HL-60/S4 treated with phorbol 12-myristate 13-acetate at 8.2 ng/mL for 4 days and 3 days (cell line): ENCODE measurements around the gene RHBDL3.
"Not testable (repeated sequence)": the region's sequence is repeated elsewhere in the genome, so short reads cannot be mapped to it uniquely, and the experiment has no call there.

Source experiments
- in situ Hi-C: fragments of 300-500 bp; cut with MboI; formaldehyde crosslinking; loops from 2 replicates; pipeline ENCODE4 v1.15.0; 2022; ENCODE audit warnings: low sequenced_read_pairs

The RHBDL3 gene

DNA sequence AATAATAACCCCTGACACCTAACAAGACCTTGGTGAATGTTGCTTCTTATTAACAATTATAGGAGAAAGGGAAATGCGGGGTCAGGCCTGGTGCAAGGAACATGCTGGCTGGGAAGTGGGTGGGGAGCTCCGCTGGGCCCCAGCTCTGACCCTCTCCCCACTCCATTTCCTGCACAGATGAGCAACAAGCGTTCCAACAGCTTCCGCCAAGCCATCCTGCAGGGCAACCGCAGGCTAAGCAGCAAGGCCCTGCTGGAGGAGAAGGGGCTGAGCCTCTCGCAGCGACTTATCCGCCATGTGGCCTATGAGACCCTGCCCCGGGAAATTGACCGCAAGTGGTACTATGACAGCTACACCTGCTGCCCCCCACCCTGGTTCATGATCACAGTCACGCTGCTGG lies 23.0 kb downstream of the RHBDL3 start:
- in situ Hi-C loops, result no loop called here

DNA sequence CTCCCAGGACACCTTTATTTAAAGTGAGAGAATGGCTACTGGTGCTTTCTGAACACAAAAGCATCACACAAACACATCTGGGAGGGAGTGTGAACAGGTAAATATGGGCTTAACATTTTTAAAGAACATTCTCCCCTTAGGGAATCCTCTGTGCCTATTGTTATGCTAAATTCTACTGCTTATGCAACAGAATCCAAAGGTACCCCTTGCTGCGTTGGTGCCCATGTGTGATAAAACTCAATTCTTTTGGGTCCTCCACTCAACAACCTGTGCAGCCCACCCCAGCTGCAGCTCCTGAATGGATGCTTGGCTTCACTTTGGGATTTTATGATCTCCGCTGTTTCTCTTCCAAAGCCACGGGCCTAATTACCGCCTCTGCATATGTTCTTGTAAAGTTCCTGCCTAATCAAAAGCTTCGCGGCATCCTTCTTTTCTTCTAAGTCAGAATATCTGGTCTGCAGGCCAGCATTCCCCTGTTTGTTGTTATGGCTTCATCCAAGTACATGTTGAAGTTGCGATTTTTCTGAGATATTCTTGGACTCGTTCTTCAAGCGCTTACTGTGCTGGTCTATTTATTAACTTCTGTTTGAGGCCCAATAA lies 23.9 kb downstream of the RHBDL3 start:
- in situ Hi-C loops, result no loop called here

DNA sequence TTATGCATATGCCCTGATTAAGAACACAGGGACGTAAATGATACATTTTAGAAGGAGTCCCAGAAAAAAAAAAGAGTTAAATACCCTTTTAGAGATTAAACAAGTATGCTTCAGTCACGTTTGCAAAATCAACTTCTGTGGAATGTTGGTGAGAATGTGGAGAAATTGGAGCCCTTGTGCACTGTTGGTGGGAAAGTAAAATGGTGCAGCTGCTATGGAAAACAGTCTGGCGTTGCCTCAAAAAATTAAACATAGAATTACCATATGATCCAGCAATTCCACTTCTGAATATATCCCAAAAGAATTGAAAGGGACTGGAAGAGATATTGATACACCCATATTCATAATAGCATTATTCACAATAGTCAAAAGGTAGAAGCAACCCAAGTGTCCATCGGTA lies 26.5 kb downstream of the RHBDL3 start:
- in situ Hi-C loops, result no loop called here

DNA sequence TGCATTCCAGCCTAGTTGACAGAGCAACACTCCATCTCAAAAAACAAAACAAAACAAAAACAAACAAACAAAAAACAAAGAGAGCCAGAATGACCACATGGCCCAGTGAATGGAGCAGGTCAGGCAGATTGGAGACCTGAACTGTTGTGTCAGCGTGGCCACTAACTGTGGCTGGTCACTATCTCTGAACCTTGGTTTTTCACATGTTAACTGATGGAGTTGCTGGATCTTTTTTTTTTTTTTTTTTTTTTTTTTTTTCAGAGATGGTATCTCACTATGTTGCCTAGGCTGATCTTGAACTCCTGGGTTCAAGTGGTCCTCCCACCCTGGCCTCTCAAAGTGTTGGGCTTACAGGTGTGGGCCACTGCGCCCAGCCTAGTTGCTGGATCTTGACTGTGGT lies 31.8 kb downstream of the RHBDL3 start:
- in situ Hi-C loops, result no loop called here

DNA sequence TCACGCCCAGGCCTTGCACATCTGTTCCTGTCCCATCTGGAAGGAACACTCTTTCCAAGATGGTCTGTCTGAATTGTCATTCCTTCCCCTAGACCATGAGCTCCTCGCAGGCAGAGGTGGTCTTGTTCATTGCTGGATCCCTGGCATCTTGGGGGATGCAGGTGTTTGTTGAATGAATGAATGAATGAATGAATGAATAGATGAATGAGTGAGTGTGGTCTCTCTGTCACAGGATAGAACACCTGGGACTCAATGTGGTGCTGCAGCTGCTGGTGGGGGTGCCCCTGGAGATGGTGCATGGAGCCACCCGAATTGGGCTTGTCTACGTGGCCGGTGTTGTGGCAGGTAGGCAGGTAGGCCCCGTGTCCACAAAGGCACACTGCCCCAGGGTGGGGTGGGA lies 32.2 kb downstream of the RHBDL3 start:
- in situ Hi-C loops, result no loop called here

DNA sequence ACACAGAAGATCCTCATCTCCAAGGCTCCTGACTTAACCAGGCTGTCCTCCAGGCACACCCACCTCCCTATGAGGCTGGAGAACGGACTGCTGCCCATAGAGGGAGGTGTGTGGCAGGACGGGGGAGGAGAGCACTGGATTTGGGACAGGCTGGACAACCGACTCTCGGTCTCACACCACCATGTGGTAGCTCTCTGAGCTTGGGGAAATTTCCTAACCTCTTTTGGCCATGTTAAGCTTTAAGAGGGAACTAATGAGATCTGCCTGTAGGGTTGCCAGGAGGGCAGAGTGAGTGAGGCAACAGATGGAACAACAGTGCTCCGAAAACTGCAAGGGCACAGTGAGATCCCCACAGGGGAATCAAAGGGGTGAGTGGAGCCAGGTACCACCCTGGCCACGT lies 32.7 kb downstream of the RHBDL3 start:
- in situ Hi-C loops, result no loop called here

DNA sequence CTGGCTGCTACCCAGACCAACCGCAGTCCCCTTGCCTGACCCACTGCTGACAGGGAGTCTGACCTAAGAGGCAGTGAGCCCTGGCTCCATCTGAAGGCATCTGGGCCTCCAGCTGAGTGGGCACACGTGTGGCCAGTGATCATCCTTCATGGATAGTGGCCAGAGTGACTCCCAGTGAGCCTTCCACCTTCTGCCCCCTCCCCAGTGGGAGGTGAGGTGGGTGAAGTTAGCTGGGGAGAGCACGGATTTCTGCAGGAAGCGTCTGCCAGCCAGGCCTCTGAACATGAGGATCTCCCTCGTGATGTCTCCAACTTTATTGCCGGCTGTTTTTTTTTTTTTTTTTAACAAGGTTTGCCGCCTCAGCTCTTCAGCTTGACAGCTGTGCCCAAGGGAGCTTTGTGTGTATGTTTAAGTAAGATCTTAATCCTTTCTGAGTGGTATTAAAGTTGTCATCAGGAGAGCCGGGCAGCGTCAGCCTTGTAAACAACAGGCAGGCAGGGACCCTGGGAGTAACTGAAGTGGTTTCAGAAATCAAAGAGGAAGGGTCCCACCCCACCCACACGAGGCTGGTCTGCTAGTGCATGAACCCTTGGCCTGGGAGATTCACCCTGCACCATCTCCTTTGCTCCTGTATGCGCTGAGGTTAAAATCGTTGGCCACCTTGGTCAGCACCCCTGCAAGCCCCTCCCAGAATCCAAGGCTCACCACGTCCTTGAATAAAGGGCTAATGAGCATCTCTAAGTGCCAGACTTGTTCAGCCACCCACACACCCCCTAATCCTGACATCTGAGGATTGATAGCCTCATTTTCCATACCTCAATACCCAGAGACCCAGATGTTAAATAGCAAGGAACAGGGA lies 33.3 kb downstream of the RHBDL3 start:
- in situ Hi-C loops, result no loop called here

DNA sequence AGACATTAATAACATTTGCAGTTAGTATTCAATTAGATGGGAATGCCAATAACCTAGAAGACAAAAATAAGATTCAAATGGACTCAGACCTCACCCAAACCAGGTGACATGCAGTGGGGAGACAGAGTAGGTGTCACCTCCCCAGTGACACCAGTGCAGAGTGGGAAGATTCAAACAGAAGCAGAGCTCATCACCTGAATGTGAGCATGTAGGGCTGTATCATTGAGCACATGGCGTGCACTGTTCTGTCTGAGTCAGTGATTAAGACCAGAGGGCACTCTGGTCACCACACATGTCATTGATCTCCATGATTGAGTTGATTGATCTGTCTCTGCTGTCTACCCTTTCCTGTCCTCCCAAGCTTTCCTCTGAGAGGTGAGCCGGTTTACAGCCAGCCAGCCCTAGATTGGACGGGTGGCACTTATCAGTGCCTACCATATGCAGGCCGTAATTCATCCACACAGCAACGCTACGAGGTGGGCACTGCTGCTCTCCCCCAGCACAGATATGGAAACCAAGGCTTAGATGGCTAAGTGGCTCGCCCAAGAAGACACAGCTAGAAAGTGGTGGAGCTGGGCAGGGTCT lies 34.0 kb downstream of the RHBDL3 start:
- in situ Hi-C loops, result no loop called here

DNA sequence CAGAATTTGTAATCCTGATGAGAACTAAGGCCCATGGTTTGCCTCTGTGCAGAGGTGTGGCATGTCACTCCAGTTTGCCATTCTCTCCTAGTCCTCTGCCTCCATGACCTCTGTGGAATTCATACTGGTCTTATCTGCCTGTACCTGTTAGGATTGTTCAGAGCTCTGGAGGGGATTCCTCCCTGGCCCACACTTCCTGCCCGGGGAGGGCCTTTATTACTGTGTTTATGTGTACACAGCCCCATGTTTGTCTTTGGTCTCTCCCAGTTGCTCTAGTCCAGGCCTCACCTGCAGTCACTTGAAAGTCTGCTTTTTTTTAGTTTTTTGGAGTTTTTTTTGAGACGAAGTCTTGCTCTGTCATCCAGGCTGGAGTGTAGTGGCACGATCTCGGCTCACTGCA lies 36.4 kb downstream of the RHBDL3 start:
- in situ Hi-C loops, result no loop called here

DNA sequence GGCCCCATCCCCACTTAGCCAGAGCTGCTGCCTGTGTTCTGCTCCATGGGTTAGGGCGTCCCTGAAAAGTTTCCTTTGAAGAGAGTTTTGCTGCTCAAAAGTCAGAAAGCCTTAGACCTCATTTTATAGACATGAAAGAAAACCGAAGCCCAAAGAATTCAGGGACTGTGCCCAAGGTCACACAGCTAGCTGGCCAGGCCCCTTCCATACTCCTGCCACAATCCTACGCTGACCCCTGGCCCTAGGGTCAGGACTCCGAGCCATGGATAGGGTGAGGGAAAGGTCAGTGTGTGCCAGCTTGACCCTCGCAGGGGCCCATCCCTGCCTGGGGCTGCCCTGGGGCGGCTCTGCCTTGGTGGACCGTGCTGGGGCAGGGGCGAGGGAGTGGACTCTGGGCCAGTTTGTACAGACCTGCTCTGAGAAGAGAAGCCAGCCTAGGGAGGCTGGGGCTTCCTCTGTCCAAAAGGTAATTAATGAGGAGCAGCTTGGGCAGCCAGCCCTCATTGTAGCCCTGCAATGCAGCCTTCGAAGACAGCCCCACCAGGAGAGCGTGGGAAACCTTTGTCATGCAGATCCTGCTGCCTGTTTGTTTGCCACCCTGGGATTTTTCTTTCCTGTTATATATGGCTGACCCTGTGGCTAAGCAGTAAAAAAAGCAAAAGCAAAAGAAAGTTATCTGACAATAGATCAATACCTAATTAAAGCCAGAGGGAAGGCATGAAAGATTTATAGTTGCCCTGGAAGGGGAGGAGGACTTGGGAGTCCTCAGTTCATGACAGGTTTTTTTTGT lies 37.4 kb downstream of the RHBDL3 start:
- in situ Hi-C loops, result no loop called here

DNA sequence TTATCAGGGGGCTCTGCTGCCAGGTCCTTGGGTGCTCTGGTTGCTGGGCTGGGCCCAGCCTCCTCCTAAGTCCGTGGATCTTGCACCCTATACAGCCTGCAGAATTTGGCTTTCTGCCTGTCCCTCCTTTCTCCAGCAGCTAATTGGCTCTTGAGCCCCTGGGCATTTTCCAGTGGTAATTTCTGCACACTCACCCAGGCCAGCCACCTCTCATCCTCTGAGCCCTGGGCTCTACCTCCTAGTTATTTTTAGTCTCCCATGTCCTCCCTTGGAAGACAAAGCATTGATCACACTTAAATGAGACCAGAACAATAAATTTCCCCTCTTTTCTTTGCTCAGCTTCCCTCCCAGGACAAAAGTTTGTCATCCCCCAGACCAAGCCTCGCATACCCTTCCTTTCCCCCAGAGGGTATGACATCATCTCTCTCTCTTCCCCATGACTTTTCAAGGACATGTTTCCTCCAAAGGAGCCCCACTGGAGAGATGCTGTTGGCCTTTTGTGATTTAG lies 38.2 kb downstream of the RHBDL3 start:
- in situ Hi-C loops, result no loop called here

DNA sequence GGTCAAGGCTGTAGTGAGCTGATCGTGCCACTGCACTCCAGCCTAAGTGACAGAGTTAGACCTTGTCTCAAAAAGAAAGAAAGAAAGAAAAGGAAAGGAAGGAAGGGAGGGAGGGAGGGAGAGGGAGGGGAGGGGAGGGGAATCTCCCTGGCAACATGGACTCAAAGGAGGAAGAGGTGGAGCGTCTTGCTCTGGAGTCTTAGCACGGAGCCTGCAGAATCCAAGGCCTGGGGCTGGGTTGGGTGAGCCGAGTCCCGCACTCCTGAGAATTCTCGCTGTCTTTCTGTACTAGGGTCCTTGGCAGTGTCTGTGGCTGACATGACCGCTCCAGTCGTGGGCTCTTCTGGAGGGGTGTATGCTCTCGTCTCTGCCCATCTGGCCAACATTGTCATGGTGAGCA lies 39.4 kb downstream of the RHBDL3 start:
- in situ Hi-C loops, result no loop called here

DNA sequence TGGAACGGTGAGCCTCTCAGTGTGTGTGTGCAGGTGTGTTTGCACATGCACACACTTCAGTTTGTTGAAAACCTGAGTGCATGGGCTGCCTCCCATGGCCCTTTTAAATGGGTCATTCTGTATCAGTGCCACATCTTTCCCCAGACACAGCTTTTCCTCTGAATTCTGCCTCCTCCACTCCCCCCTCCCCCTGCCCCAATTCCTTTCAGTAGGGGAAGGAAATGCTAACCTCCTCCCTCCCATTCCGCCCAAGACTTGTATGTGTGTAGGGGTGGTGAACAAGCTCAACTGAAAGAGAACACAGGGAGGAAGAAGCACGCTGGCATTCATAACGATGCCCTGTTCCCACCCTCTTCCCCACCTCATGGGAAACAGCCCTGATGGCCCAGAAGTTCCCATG lies 42.0 kb downstream of the RHBDL3 start:
- in situ Hi-C loops, result no loop called here

DNA sequence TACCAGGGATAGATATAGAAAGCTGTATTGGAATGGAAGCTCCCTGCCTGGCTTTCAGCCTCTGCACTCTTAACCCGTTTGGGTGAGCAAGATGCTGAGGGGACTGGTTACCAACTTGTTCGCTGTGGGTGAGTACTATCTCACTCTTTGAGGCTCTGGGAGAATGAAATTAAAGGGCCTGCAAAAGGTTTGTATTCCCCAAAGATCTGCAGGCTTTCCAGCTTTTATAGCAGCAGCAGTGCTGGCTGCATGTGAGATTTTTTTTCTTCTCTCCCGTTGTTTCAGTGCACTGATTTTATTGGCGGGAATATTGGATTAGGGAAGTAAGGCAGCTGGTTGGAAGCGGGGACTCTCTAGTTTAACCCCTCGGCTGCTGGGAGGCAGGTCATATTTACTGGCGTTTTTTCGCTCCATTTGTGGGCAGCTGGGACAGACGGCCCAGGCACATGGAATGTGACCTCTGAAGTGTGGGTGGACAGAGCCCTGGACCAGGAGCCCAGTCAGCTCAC lies 45.5 kb downstream of the RHBDL3 start:
- in situ Hi-C loops, result no loop called here

DNA sequence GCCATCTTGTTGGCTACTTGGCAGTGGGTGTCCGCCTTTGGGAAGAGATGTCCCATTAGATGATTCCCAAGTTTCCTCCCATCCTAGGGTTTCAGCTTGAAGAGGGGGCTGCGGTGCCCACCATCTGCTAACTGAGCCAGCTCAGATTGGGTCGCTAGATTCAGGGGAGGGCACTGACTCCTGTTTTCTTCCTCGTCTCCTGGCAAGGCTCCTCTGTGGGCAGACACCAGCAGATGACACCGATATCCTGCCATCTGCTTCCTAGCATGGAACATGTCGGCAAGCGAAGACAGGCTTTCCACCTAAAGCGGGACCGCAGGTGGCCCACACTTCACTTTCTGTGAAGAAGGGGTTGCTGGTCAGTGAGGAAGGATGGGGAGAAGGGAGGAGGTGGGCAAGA lies 49.0 kb downstream of the RHBDL3 start:
- in situ Hi-C loops, result no loop called here

DNA sequence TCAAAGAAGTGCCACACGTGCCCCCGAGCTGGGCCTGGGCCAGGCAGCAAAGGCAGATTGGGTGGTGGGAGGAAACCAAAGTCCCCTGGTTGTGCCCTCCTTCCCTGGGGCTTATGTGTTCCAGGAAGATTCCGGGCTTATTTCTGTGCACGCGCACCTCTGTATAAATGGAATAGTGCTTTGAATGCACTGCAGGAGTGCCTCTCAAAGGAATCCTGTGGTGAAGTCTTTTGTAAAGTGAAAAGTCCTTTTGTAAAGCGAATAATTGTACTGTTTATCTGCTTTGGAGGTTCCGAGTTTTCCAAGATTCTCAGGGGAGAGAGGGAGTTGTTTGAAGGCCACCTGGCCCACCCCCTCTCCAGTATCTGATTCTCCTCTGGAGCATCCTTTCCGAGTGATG lies 49.5 kb downstream of the RHBDL3 start:
- in situ Hi-C loops, result no loop called here

DNA sequence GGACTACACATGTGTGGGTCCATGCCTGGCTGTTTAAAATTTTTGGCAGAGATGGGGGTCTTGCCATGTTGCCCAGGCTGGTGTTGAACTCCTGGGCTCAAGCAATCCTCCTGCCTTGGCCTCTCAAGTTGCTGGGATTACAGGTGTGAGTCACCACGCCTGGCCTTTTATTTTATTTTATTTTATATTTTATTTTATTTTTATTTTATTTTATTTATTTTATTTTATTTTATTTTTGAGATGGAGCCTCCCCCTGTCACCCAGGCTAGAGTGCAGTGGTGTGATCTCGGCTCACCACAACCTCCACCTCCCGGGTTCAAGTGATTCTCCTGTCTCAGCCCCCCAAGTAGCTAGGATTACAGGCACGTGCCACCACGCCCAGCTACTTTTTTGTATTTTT lies 51.0 kb downstream of the RHBDL3 start:
- in situ Hi-C loops, result not testable (repeated sequence)

DNA sequence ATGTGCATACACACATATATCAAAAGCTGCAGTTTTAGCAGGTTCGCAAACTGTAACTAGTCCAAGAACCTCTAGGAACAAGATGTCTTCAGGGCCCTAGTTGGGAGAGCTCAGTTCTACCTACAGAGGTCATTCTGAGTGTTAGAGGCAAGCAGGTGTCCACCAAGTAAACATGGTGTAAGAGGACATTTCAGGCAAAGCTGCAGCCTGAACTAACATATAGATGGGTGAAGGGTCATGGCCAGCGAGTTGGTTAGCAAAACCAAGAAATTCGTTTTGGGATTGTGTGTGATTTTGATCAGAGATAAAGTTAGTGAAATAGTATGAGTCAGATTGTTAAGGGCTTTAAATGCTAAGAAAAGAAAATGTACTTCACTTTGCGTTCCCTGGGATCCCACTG lies 51.7 kb downstream of the RHBDL3 start:
- in situ Hi-C loops, result no loop called here

DNA sequence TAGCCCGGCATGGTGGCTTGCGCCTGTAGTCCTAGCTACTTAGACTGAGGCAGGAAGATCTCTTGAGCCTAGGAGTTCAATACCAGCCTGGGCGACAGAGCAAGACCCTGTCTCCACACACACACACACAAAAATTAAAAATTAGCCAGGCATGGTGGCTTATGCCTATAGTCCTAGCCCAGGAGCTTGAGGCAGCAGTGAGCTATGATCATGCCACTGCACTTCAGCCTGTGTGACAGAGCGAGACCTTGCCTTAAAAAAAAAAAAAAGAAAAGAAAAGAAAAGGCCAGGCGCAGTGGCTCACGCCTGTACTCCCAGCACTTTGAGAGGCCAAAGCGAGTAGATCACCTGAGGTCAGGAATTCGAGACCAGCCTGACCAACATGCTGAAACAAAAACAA lies 52.4 kb downstream of the RHBDL3 start:
- in situ Hi-C loops, result no loop called here

DNA sequence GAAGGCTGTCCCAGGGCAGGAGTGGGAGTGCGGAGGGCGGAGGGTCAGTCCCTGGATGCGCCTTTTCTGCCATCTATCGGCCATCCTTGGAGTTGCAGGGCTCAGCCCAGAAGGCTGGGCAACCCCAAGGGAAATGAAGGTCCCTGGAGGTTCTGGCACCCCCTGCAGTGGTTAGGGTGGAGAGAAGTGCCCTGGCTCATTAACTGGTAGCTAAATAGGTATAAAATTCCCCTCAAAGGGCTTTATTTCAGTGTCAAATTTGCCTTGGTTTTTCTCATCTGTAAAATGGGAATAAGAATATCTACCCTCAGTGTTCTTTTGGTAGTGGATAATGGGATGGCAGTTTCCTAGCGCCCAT lies 53.9 kb downstream of the RHBDL3 start:
- in situ Hi-C loops, result no loop called here

DNA sequence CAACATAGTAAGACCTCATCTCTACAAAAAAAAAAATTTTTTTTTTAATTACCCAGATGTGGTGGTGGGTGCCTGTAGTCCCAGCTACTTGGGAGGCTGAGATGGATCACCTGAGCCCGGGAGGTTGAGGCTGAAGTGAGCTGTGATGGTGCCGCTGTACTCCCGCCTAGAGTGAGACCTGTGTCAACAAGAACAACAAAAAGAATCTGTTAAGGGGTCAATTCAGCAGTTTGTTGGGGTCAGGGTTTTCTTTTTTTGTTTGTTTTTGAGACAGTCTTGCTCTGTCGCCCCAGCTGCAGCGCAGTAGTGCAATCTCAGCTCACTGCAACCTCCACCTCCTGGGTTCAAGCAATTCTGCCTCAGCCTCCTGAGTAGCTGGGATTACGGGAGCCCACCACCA lies 54.4 kb downstream of the RHBDL3 start:
- in situ Hi-C loops, result not testable (repeated sequence)
